HepG2 (cell line): Measurements from ENCODE around the gene ERO1A. TPM values are rescaled to one million over a fixed set of nuclear protein-coding genes. Genes with fewer than 3 reads are reported as not detected.

ENCODE experiments used
- ATAC-seq: fragments of 200-7000 bp; cut with Tn5 transposase; 3 replicates; pipeline ENCODE4 v1.9.1; 2020; ENCODE audit warnings: mild to moderate bottlenecking, moderate library complexity
- BruUV-seq: library from RNA; stranded (reverse); fragments of 400-500 nt; replicated peaks from 2 replicates; lab custom pipeline; 2021; lab: Mats Ljungman, UMichigan
- CTCF ChIA-PET: fragments of 300-600 bp; formaldehyde crosslinking; extraction: SDS; loops from one replicate; lab custom pipeline; 2021; ENCODE audit warnings: low total read pairs, inconsistent platforms, low intra/inter-chr PET ratio; lab: Yijun Ruan, JAX
- POLR2A ChIA-PET: fragments of 350-600 bp; sonication (Branson Sonifier 250); formaldehyde crosslinking; loops from one replicate; lab custom pipeline; 2020; ENCODE audit warnings: antibody characterized with exemption, inconsistent platforms; lab: Yijun Ruan, JAX
- DNase-seq: peaks from one replicate; pipeline ENCODE4 v3.0.0-alpha.2; 2015; ENCODE audit warnings: low spot score
- FAIRE-seq: peaks from 3 replicates; lab custom pipeline; 2011; peaks lifted over from hg19 to GRCh38; lab: Jason Lieb, UNC
- H2AFZ ChIP-seq: one replicate; pipeline ENCODE4 v1.6.1; 2011; ENCODE audit warnings: low read length, inconsistent platforms
- H3K27ac ChIP-seq: fragments of 300-600 bp; 3 replicates; pipeline ENCODE4 v1.8.0; 2011; ENCODE audit warnings: mixed run types, mild to moderate bottlenecking, mixed read lengths, low read length, inconsistent platforms; ENCODE audit not compliant: insufficient read depth; ENCODE audit errors: extremely low read length
- H3K27me3 ChIP-seq, 2 experiments: fragments of 200-600 bp in 1 of 2; 2 replicates in 1 of 2; 3 replicates in 1 of 2; pipeline versions ENCODE4 v1.6.0 to v1.8.0; 2011; ENCODE audit warnings: low read length in 2 of 2, mild to moderate bottlenecking in 2 of 2, moderate library complexity in 2 of 2, inconsistent platforms in 1 of 2; ENCODE audit not compliant: insufficient read depth in 2 of 2, control insufficient read depth in 1 of 2
- H3K36me3 ChIP-seq, 2 experiments: fragments of 200-600 bp in 1 of 2; replicated peaks in 1 of 2; 2 replicates in 1 of 2; 3 replicates in 1 of 2; pipeline versions ENCODE4 v1.5.1 to v1.8.0; 2011; ENCODE audit warnings: low read length in 2 of 2, inconsistent platforms in 1 of 2; ENCODE audit not compliant: insufficient read depth in 2 of 2, control insufficient read depth in 1 of 2
- H3K4me1 ChIP-seq: 2 replicates; pipeline ENCODE4 v1.5.1; 2012; ENCODE audit warnings: low read length, inconsistent platforms; ENCODE audit not compliant: insufficient read depth
- H3K4me2 ChIP-seq: 2 replicates; pipeline ENCODE4 v1.6.0; 2011; ENCODE audit warnings: low read depth, low read length, inconsistent platforms
- H3K4me3 ChIP-seq, 3 experiments: fragments of 200-600 bp in 1 of 3; sonication (generic), shearing (Covaris generic) in 1 of 3; replicated peaks in 1 of 3; 2 replicates each; pipeline ENCODE4 v1.5.1; 2011 to 2016; ENCODE audit warnings: low read length in 3 of 3, inconsistent platforms in 2 of 3, low read depth in 2 of 3, mild to moderate bottlenecking in 2 of 3, control low read depth in 1 of 3, mixed read lengths in 1 of 3; ENCODE audit not compliant: insufficient read depth in 1 of 3
- H3K79me2 ChIP-seq: one replicate; pipeline ENCODE4 v1.6.1; 2011; ENCODE audit warnings: low read length, inconsistent platforms; ENCODE audit not compliant: insufficient read depth
- H3K9ac ChIP-seq: 2 replicates; pipeline ENCODE4 v1.6.0; 2011; ENCODE audit warnings: mild to moderate bottlenecking, low read depth, low read length, inconsistent platforms; ENCODE audit not compliant: insufficient read depth
- H3K9me3 ChIP-seq: 2 replicates; pipeline ENCODE4 v1.5.1; 2012; ENCODE audit warnings: mild to moderate bottlenecking, low read length
- H4K20me1 ChIP-seq: 2 replicates; pipeline ENCODE4 v1.6.0; 2011; ENCODE audit warnings: inconsistent platforms, mild to moderate bottlenecking, low read length, moderate library complexity; ENCODE audit not compliant: insufficient read depth
- EEA1 ChIP-seq: sonication (generic); formaldehyde crosslinking; IDR thresholded peaks from 2 replicates; pipeline ENCODE4 v1.5.1; 2020; ENCODE audit warnings: mild to moderate bottlenecking, missing genetic modification reagents, borderline replicate concordance
- HCFC1 ChIP-seq: fragments of 150-350 bp; IDR thresholded peaks from 2 replicates; pipeline ENCODE4 v1.6.1; 2014; ENCODE audit warnings: low read depth, low read length
- HIVEP1 ChIP-seq: sonication (generic); formaldehyde crosslinking; IDR thresholded peaks from 2 replicates; pipeline ENCODE4 v1.4.0; 2020; ENCODE audit warnings: mild to moderate bottlenecking, missing genetic modification reagents
- MAZ ChIP-seq, 2 experiments: sonication (generic) in 1 of 2; formaldehyde crosslinking in 1 of 2; IDR thresholded peaks; 2 replicates each; pipeline versions ENCODE4 v1.5.0 to v1.6.1; 2012 to 2020; ENCODE audit warnings: low read depth in 2 of 2, mild to moderate bottlenecking in 2 of 2, borderline replicate concordance in 1 of 2, improper control_type of control experiment in 1 of 2, low read length in 1 of 2, missing genetic modification reagents in 1 of 2, moderate library complexity in 1 of 2
- NAIF1 ChIP-seq: sonication (generic); formaldehyde crosslinking; IDR thresholded peaks from 2 replicates; pipeline ENCODE4 v1.5.0; 2020; ENCODE audit warnings: mild to moderate bottlenecking, missing genetic modification reagents, borderline replicate concordance
- ZBTB21 ChIP-seq: sonication (generic); formaldehyde crosslinking; IDR thresholded peaks from 2 replicates; pipeline ENCODE4 v1.4.0; 2020; ENCODE audit warnings: missing genetic modification reagents
- ZKSCAN1 ChIP-seq: fragments of 150-350 bp; IDR thresholded peaks from 2 replicates; pipeline ENCODE4 v1.6.1; 2014; ENCODE audit warnings: low read length
- in situ Hi-C: cut with HindIII; loops from 2 replicates; pipeline ENCODE4 v1.10.0; 2017; ENCODE audit warnings: low pct_unique_long_range_greater_than_20kb; ENCODE audit not compliant: extremely low pct_ligation_motif_present
- intact Hi-C: fragments of 100-400 bp; cut with micrococcal nuclease; formaldehyde crosslinking; loops from one replicate; pipeline ENCODE4 v1.10.0; 2022; ENCODE audit not compliant: unreplicated experiment
- polyA plus RNA-seq, 8 experiments: library from polyadenylated mRNA; depleted of rRNA in 3 of 8; stranded (reverse) in 7 of 8; unstranded in 1 of 8; fragments of >200 nt; fragmentation: Illumina TruSeq in 4 of 8; extraction: Trizol in 4 of 8; gene quantifications; 2 replicates each; pipeline versions ENCODE4 v1.2.1 to v1.2.3, GENCODE V29; 2011 to 2016; ENCODE audit warnings: low read depth in 4 of 8, missing spikeins in 1 of 8, mixed read lengths in 1 of 8; ENCODE audit not compliant: insufficient read depth in 1 of 8
- total RNA-seq, 5 experiments: library from RNA; depleted of rRNA; stranded (reverse); fragments of >200 nt; fragmentation: Illumina TruSeq; extraction: Trizol; gene quantifications; 2 replicates each; pipeline ENCODE4 v1.2.3, GENCODE V29; 2016; ENCODE audit warnings: low read depth in 1 of 5
- TF ChIP-seq, protein P1 (sequence below): sonication (generic); formaldehyde crosslinking; IDR thresholded peaks from 2 replicates; pipeline ENCODE4 v1.5.0; 2020; ENCODE audit warnings: missing genetic modification reagents
- TF ChIP-seq, protein P2 (sequence below): sonication (generic); formaldehyde crosslinking; IDR thresholded peaks from 2 replicates; pipeline ENCODE4 v1.4.0; 2020; ENCODE audit warnings: mild to moderate bottlenecking, missing genetic modification reagents

Gene ERO1A
- total and polyA plus RNA-seq, 2 of the 13 experiments (the other 11 are each of a cell fraction or from before 2014, with no cell fraction given): 60.3 to 137 TPM

DNA sequence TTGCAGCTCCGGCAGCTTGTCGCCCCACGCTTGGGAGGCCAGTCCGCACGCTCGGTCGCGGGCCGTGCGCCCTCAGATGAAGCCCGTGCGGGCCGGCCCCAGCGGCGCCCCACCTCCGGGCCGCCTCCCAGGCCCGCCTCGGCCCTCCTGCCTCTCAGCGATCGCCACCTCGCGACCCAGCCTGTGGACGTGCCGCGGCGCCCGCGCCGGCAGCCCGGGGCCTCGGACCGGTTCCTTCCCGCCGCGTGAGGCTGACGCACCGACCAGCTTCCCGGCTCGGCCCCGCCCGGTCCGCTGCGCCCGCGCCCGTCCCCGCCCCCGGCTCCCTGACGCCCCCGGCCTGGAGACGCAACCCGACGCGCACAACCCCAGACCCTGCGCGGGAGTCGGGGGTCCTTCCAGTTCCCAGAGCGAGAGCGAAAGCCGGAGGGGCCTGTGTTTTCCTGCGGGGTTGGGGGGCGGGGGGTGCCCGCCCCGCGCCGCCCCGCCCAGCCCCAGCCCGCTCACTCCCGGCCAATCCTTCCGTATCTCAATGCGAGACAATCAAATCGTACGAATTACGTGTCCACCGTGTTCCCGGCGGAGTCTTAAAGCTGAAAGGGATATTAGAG is at the start of gene ERO1A (continued):
- TF ChIP-seq EEA1: no peak
- no peak for TF ChIP-seq HCFC1

DNA sequence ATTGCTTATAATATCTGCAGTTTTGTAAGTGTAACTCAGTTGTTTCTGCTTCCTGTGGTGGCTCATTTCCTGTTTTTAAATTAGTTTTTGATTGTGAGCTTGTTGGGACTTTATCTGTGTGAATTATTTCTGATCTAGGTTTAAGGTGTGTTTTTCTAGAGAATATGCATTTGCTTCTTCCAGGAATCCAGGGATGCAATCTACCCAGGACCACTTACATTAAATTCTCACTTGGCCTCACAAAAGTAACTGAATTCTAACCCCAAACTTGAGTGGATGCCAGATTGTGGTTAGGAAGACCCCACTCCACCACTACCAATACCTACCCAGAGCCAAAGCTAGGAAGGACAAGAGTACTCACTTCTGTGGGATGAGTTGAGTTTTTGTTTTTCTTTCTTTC is 46.5 kb upstream of the ERO1A start:
- no peak overlapping the region for H3K4me2 ChIP-seq
- ATAC-seq (no peak), DNase-seq (no peak), FAIRE-seq (no peak)
- H3K4me3 ChIP-seq: no peak overlapping the region
- no peak overlapping the region for H3K27ac ChIP-seq
- in situ Hi-C loops (no loop called here), intact Hi-C loops (no loop called here)
- H3K9me3 ChIP-seq: no peaks in the 10 kb centered on the region
- POLR2A ChIA-PET: interaction anchor here (1.7 kb wide), 1 partner anchor 13 kb away, joined by 4 read pairs; no protein-coding TSS in a partner anchor
- H2AFZ ChIP-seq: no peak overlapping the region
- no TSS peak for BruUV-seq
- H3K4me1 ChIP-seq: peaks cover 20% of the 10 kb centered on the region
- H3K36me3 ChIP-seq: peaks cover 0 to 13% of the 10 kb centered on the region in 2 experiments; a peak in 2 of 5 replicates
- peaks cover 59% of the 10 kb centered on the region for H3K79me2 ChIP-seq
- H4K20me1 ChIP-seq: no peaks in the 10 kb centered on the region
- no peaks in the 10 kb centered on the region for H3K27me3 ChIP-seq
- H3K9ac ChIP-seq: no peak overlapping the region
- CTCF ChIA-PET: no interaction called here
- TF ChIP-seq, protein P1, sequence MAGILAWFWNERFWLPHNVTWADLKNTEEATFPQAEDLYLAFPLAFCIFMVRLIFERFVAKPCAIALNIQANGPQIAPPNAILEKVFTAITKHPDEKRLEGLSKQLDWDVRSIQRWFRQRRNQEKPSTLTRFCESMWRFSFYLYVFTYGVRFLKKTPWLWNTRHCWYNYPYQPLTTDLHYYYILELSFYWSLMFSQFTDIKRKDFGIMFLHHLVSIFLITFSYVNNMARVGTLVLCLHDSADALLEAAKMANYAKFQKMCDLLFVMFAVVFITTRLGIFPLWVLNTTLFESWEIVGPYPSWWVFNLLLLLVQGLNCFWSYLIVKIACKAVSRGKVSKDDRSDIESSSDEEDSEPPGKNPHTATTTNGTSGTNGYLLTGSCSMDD (CRISPR knock-in tag): no peak
- TF ChIP-seq MAZ (IDR thresholded peaks at IDR 0.05; ENCODE audit: borderline replicate concordance, low read depth, low read length): no peak
- no peak for TF ChIP-seq MAZ (CRISPR knock-in tag; IDR thresholded peaks at IDR 0.05; ENCODE audit: low read depth)
- TF ChIP-seq HIVEP1 (CRISPR knock-in tag): no peak
- no peak for TF ChIP-seq NAIF1 (CRISPR knock-in tag)
- TF ChIP-seq ZBTB21: no peak
- TF ChIP-seq, protein P2, sequence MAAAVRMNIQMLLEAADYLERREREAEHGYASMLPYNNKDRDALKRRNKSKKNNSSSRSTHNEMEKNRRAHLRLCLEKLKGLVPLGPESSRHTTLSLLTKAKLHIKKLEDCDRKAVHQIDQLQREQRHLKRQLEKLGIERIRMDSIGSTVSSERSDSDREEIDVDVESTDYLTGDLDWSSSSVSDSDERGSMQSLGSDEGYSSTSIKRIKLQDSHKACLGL (CRISPR knock-in tag): no peak
- no peak for TF ChIP-seq ZKSCAN1
